Caco-2 (cell line): ENCODE data around the gene XIRP2. TPM values are rescaled to one million over a fixed set of nuclear protein-coding genes. Genes with fewer than 3 reads are reported as not detected.

Source experiments
- BruUV-seq: library from RNA; stranded (reverse); fragments of 400-500 nt; replicated peaks from 2 replicates; lab custom pipeline; 2021; lab: Mats Ljungman, UMichigan
- CTCF ChIA-PET: fragments of 300-600 bp; sonication (Branson Sonifier 250); formaldehyde crosslinking; loops from one replicate; lab custom pipeline; 2022; ENCODE audit warnings: antibody characterized with exemption; lab: Charles Lee
- POLR2A ChIA-PET: fragments of 300-600 bp; sonication (Branson Sonifier 250); formaldehyde crosslinking; loops from one replicate; lab custom pipeline; 2022; ENCODE audit warnings: antibody characterized with exemption; lab: Charles Lee
- DNase-seq, 2 experiments: peaks; one replicate each; pipeline versions ENCODE4 v3.0.0 to v3.0.0-alpha.2; 2020 to 2022
- H3K27me3 ChIP-seq: replicated peaks from 2 replicates; pipeline ENCODE4 v1.6.0; 2011; ENCODE audit warnings: low read length; ENCODE audit not compliant: control insufficient read depth, insufficient read depth
- H3K36me3 ChIP-seq: 2 replicates; pipeline ENCODE4 v1.5.1; 2011; ENCODE audit warnings: low read length; ENCODE audit not compliant: control insufficient read depth, insufficient read depth
- H3K4me1 ChIP-seq: fragments of 250-450 bp; sonication (Bioruptor Pico); 2 replicates; pipeline ENCODE4 v1.5.1; 2020; ENCODE audit warnings: mild to moderate bottlenecking
- H3K4me3 ChIP-seq: 2 replicates; pipeline ENCODE4 v1.5.1; 2011; ENCODE audit warnings: low read depth, mild to moderate bottlenecking, control low read depth, low read length
- H3K9me3 ChIP-seq: fragments of 250-450 bp; sonication (Bioruptor Pico); 2 replicates; pipeline ENCODE4 v1.5.1; 2020; ENCODE audit warnings: mild to moderate bottlenecking, moderate library complexity
- H3K27ac Mint-ChIP-seq: one replicate; pipeline ENCODE4 v1.8.0; 2022; ENCODE audit warnings: mixed read lengths; ENCODE audit not compliant: unreplicated experiment
- H3K27me3 Mint-ChIP-seq: one replicate; pipeline ENCODE4 v1.8.0; 2022; ENCODE audit warnings: mixed read lengths; ENCODE audit not compliant: insufficient read depth, unreplicated experiment
- H3K36me3 Mint-ChIP-seq: one replicate; pipeline ENCODE4 v1.8.0; 2022; ENCODE audit warnings: mild to moderate bottlenecking, mixed read lengths; ENCODE audit not compliant: insufficient read depth, unreplicated experiment
- H3K4me1 Mint-ChIP-seq: one replicate; pipeline ENCODE4 v1.8.0; 2022; ENCODE audit warnings: low read depth, mixed read lengths; ENCODE audit not compliant: unreplicated experiment
- H3K4me3 Mint-ChIP-seq: one replicate; pipeline ENCODE4 v1.8.0; 2022; ENCODE audit warnings: mild to moderate bottlenecking, moderate library complexity, mixed read lengths; ENCODE audit not compliant: unreplicated experiment
- H3K9me3 Mint-ChIP-seq: one replicate; pipeline ENCODE4 v1.8.0; 2022; ENCODE audit warnings: mixed read lengths; ENCODE audit not compliant: unreplicated experiment
- intact Hi-C: fragments of 100-400 bp; cut with micrococcal nuclease; formaldehyde crosslinking; loops from one replicate; pipeline ENCODE4 v1.10.0; 2022; ENCODE audit not compliant: unreplicated experiment
- total RNA-seq: library from RNA; stranded (reverse); gene quantifications from 2 replicates; pipeline ENCODE4 v1.2.3, GENCODE V29; 2022
- TF ChIP-seq, protein P1 (sequence below), 2 experiments: fragments of 200-600 bp in 1 of 2; IDR thresholded peaks; 1 replicate in 1 of 2; 2 replicates in 1 of 2; pipeline versions ENCODE4 v1.5.1 to v1.8.0; 2011 to 2022; ENCODE audit warnings: antibody characterized with exemption in 1 of 2, control low read depth in 1 of 2, inconsistent platforms in 1 of 2, low read depth in 1 of 2, low read length in 1 of 2, mild to moderate bottlenecking in 1 of 2, moderate library complexity in 1 of 2; ENCODE audit not compliant: insufficient read depth in 1 of 2, severe bottlenecking in 1 of 2, unreplicated experiment in 1 of 2

Gene XIRP2
- total RNA-seq, 1 experiment from 2014 or later, result not detected

GRCh38 chr2:167135706-167136105, 247.4 kb downstream of the XIRP2 start:
- no peak overlapping the region for H3K4me3 Mint-ChIP-seq
- no TSS peak for BruUV-seq
- no peaks in the 10 kb centered on the region for H3K4me1 Mint-ChIP-seq
- intact Hi-C loops, result no loop called here
- H3K4me3 ChIP-seq, result no peak overlapping the region
- no peaks in the 10 kb centered on the region for H3K27me3 Mint-ChIP-seq
- no peaks in the 10 kb centered on the region for H3K9me3 ChIP-seq
- TF ChIP-seq, protein P1, sequence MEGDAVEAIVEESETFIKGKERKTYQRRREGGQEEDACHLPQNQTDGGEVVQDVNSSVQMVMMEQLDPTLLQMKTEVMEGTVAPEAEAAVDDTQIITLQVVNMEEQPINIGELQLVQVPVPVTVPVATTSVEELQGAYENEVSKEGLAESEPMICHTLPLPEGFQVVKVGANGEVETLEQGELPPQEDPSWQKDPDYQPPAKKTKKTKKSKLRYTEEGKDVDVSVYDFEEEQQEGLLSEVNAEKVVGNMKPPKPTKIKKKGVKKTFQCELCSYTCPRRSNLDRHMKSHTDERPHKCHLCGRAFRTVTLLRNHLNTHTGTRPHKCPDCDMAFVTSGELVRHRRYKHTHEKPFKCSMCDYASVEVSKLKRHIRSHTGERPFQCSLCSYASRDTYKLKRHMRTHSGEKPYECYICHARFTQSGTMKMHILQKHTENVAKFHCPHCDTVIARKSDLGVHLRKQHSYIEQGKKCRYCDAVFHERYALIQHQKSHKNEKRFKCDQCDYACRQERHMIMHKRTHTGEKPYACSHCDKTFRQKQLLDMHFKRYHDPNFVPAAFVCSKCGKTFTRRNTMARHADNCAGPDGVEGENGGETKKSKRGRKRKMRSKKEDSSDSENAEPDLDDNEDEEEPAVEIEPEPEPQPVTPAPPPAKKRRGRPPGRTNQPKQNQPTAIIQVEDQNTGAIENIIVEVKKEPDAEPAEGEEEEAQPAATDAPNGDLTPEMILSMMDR (IDR thresholded peaks at IDR 0.05; ENCODE audit: insufficient read depth in 1 of 2, low read depth in 1 of 2, low read length in 1 of 2, severe bottlenecking in 1 of 2, unreplicated experiment in 1 of 2), result no peak
- H3K36me3 ChIP-seq, result no peaks in the 10 kb centered on the region
- H3K36me3 Mint-ChIP-seq, result no peaks in the 10 kb centered on the region
- H3K4me1 ChIP-seq, result no peaks in the 10 kb centered on the region
- H3K9me3 Mint-ChIP-seq, result no peaks in the 10 kb centered on the region
- no peak for DNase-seq
- ChIA-PET POLR2A (no interaction called here), CTCF (no interaction called here)
- H3K27me3 ChIP-seq, result no peaks in the 10 kb centered on the region
- H3K27ac Mint-ChIP-seq, result no peak overlapping the region

DNA sequence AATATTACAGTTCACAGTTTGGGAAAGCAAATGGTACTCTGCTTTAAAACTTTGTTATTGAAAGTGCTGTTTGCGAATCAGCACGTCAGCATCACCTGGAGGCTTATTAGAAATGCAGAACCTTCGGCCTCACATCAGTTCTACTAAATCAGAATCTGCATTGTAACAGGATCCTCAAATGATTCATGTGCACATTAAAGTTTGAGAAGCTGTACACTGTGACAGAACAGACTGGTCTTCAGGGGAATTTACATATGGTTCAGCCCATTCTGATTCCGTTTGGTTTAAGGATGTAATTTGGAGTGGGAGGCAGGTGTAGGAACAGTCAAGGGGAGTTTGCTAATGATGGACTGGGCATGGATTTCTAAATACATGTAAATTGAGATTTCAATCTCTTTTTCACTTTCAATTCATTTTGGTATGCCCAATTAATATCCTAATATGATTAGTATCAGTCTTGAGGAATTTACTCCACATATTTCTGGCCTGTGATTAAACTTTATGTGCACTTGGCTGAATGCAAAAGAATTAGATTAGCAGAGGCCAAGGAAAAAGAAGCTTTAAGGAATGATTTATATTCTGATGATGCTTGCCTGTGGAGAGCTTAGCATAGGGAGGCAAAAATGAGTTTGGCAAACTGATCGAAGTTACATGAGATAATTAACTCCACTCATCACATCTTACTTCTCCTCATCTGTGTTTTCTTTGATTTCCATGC, 248.8 kb downstream of the XIRP2 start:
- ChIA-PET CTCF (no interaction called here), POLR2A (no interaction called here)
- no peak for DNase-seq
- Histone ChIP-seq H3K27me3 (no peaks in the 10 kb centered on the region), H3K4me3 (no peak overlapping the region), H3K9me3 (no peaks in the 10 kb centered on the region), H3K4me1 (no peaks in the 10 kb centered on the region), H3K36me3 (no peaks in the 10 kb centered on the region)
- intact Hi-C loops, result no loop called here
- BruUV-seq, result no TSS peak
- no peaks in the 10 kb centered on the region for H3K27me3 Mint-ChIP-seq
- H3K9me3 Mint-ChIP-seq, result no peaks in the 10 kb centered on the region
- H3K4me1 Mint-ChIP-seq, result no peaks in the 10 kb centered on the region
- no peak overlapping the region for H3K4me3 Mint-ChIP-seq
- H3K36me3 Mint-ChIP-seq, result no peaks in the 10 kb centered on the region
- no peak overlapping the region for H3K27ac Mint-ChIP-seq
- TF ChIP-seq, protein P1 (IDR thresholded peaks at IDR 0.05; ENCODE audit: insufficient read depth in 1 of 2, low read depth in 1 of 2, low read length in 1 of 2, severe bottlenecking in 1 of 2, unreplicated experiment in 1 of 2), result no peak

DNA sequence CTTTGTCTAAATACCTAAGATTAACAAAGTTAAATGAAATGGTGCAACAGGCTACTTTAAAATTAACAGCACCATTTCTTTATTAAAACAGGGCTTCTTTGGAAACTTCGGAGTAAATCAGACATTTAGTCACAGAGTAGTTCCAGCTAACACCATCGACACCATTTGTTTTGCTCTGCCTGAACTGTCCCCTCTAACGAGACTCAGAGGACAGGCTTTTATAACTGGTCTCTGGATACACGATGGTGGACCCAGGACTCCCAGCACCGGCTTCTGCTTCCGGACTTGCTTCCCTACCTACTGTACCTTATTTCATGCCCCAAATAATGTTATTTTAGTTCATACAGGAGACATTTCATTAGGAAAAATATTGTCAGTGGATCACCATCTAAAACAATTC, 252.1 kb downstream of the XIRP2 start:
- no peaks in the 10 kb centered on the region for H3K9me3 Mint-ChIP-seq
- Histone ChIP-seq H3K4me1 (no peaks in the 10 kb centered on the region), H3K27me3 (no peaks in the 10 kb centered on the region), H3K4me3 (no peak overlapping the region), H3K36me3 (no peaks in the 10 kb centered on the region), H3K9me3 (no peaks in the 10 kb centered on the region)
- POLR2A ChIA-PET, result no interaction called here
- no peak overlapping the region for H3K27ac Mint-ChIP-seq
- peaks cover 6% of the 10 kb centered on the region for H3K4me1 Mint-ChIP-seq
- H3K27me3 Mint-ChIP-seq, result no peaks in the 10 kb centered on the region
- no peak for DNase-seq
- intact Hi-C loops, result no loop called here
- CTCF ChIA-PET, result no interaction called here
- TF ChIP-seq, protein P1 (IDR thresholded peaks at IDR 0.05; ENCODE audit: insufficient read depth in 1 of 2, low read depth in 1 of 2, low read length in 1 of 2, severe bottlenecking in 1 of 2, unreplicated experiment in 1 of 2), result no peak
- BruUV-seq, result no TSS peak
- H3K4me3 Mint-ChIP-seq, result no peak overlapping the region
- H3K36me3 Mint-ChIP-seq, result no peaks in the 10 kb centered on the region
